Osteoblast (primary cell): ENCODE results near the gene AFAP1. TPM values are rescaled to one million over a fixed set of nuclear protein-coding genes. Genes with fewer than 3 reads are reported as not detected.

ENCODE experiments used
- DNase-seq: peaks from one replicate; pipeline ENCODE4 v3.0.0; 2011; ENCODE audit warnings: low spot score, mixed read lengths; ENCODE audit not compliant: insufficient read length; ENCODE audit errors: missing footprints
- H2AFZ ChIP-seq: 2 replicates; pipeline ENCODE4 v1.6.0; 2011; ENCODE audit warnings: mild to moderate bottlenecking, low read length
- H3K27ac ChIP-seq: 2 replicates; pipeline ENCODE4 v1.5.1; 2011; ENCODE audit warnings: mild to moderate bottlenecking, low read depth, low read length, moderate library complexity
- H3K27me3 ChIP-seq: 2 replicates; pipeline ENCODE4 v1.6.0; 2012; ENCODE audit warnings: mild to moderate bottlenecking, control low read depth, inconsistent platforms, low read length, moderate library complexity; ENCODE audit not compliant: insufficient read depth
- H3K36me3 ChIP-seq: 2 replicates; pipeline ENCODE4 v1.5.1; 2011; ENCODE audit warnings: mild to moderate bottlenecking, low read length, control low read depth, moderate library complexity; ENCODE audit not compliant: insufficient read depth
- H3K4me1 ChIP-seq: 2 replicates; pipeline ENCODE4 v1.5.1; 2011; ENCODE audit warnings: mild to moderate bottlenecking, low read length, control low read depth, moderate library complexity; ENCODE audit not compliant: insufficient read depth
- H3K4me2 ChIP-seq: 2 replicates; pipeline ENCODE4 v1.6.0; 2011; ENCODE audit warnings: mild to moderate bottlenecking, low read length; ENCODE audit not compliant: insufficient read depth
- H3K4me3 ChIP-seq: fragments of 200-600 bp; sonication (generic); 3 replicates; pipeline ENCODE4 v1.5.1; 2012; ENCODE audit warnings: mild to moderate bottlenecking, low read length, inconsistent platforms; ENCODE audit not compliant: insufficient read depth
- H3K79me2 ChIP-seq: 2 replicates; pipeline ENCODE4 v1.6.0; 2012; ENCODE audit warnings: mild to moderate bottlenecking, low read length, control low read depth, inconsistent platforms; ENCODE audit not compliant: insufficient read depth
- H3K9me3 ChIP-seq: 2 replicates; pipeline ENCODE4 v1.5.1; 2011; ENCODE audit warnings: low read depth, low read length, control low read depth
- H4K20me1 ChIP-seq: 2 replicates; pipeline ENCODE4 v1.6.0; 2012; ENCODE audit warnings: mild to moderate bottlenecking, low read length, control low read depth; ENCODE audit not compliant: insufficient read depth
- total RNA-seq: library from RNA; depleted of rRNA; stranded (reverse); fragments of >200 nt; gene quantifications from 2 replicates; pipeline ENCODE4 v1.2.3, GENCODE V29; 2012
- TF ChIP-seq, protein P1 (sequence below): IDR thresholded peaks from 2 replicates; pipeline ENCODE4 v1.5.1; 2011; ENCODE audit warnings: mild to moderate bottlenecking, low read depth, low read length, moderate library complexity; ENCODE audit errors: extremely low read depth

The AFAP1 gene
- total RNA-seq, 1 donor: 101 TPM

DNA sequence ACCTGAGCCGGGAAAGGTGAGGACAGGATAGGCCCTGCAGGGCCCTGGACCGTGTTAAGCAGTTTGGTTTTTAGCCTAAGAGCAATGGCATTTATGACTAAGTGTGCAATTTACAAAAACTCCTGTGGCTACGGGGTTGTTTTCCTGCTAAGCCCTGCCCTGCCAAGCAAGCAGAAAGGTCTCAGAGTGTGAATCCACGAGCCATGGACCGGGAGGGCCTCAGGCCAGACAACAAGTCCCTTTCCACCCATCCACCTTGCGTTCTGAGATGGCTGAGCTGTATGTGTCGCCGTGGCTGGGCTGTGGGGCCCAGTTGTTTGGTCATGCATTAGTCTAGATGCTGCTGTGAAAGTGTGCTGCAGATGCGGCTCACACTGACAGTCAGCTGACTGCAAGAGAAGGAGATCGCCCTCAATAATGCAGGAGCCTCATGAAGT, 33.9 kb upstream of the AFAP1 start:
- H2AFZ ChIP-seq: peak overlapping the region; percentile 53
- TF ChIP-seq, protein P1, sequence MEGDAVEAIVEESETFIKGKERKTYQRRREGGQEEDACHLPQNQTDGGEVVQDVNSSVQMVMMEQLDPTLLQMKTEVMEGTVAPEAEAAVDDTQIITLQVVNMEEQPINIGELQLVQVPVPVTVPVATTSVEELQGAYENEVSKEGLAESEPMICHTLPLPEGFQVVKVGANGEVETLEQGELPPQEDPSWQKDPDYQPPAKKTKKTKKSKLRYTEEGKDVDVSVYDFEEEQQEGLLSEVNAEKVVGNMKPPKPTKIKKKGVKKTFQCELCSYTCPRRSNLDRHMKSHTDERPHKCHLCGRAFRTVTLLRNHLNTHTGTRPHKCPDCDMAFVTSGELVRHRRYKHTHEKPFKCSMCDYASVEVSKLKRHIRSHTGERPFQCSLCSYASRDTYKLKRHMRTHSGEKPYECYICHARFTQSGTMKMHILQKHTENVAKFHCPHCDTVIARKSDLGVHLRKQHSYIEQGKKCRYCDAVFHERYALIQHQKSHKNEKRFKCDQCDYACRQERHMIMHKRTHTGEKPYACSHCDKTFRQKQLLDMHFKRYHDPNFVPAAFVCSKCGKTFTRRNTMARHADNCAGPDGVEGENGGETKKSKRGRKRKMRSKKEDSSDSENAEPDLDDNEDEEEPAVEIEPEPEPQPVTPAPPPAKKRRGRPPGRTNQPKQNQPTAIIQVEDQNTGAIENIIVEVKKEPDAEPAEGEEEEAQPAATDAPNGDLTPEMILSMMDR: no peak
- no peaks in the 10 kb centered on the region for H4K20me1 ChIP-seq
- H3K27ac ChIP-seq: peak overlapping the region; percentile 49
- H3K4me3 ChIP-seq: no peak overlapping the region
- DNase-seq: peak; percentile 93
- H3K4me2 ChIP-seq: peak overlapping the region; percentile 45
- H3K27me3 ChIP-seq: no peaks in the 10 kb centered on the region
- H3K9me3 ChIP-seq: no peaks in the 10 kb centered on the region
- no peaks in the 10 kb centered on the region for H3K36me3 ChIP-seq
- peaks cover 34% of the 10 kb centered on the region for H3K4me1 ChIP-seq
- peaks cover 6% of the 10 kb centered on the region for H3K79me2 ChIP-seq

DNA sequence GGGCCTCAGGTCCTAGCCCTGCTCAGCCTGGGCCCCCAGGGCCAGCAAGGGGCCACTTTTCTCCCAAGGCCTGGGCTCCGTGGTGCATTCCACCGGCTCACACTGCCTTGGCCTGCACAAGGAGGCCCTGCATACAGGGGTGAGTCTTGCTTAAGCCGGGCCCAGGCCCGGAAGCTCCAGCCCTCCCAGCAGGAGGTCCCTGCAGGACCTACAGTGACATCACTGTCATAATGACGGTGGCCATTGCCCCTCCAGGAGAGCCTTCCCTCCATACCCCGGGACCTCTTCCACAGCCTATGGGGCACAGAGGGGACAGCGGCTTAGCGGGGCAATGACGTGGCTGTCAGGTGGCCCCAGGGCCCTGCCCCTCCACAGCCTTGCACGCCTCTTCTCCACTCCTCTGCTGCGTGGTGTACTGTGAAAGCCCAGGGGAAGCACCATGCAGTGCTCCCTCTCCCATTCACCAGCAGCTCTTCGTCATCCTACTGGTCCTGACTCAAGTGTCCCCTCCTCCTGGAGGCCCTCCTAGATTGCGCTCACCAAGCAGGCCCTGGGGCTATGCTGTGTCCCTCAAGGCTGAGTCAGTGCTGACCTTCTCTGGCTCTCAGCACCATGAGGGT, 32.3 kb upstream of the AFAP1 start:
- Histone ChIP-seq H3K4me3 (no peak overlapping the region), H3K27ac (peak overlapping the region; percentile 48), H3K79me2 (peaks cover 6% of the 10 kb centered on the region), H2AFZ (no peak overlapping the region), H3K36me3 (no peaks in the 10 kb centered on the region), H3K27me3 (no peaks in the 10 kb centered on the region), H4K20me1 (no peaks in the 10 kb centered on the region), H3K4me1 (peaks cover 35% of the 10 kb centered on the region), H3K4me2 (no peak overlapping the region), H3K9me3 (no peaks in the 10 kb centered on the region)
- DNase-seq: peak; percentile 31
- TF ChIP-seq, protein P1: no peak

DNA sequence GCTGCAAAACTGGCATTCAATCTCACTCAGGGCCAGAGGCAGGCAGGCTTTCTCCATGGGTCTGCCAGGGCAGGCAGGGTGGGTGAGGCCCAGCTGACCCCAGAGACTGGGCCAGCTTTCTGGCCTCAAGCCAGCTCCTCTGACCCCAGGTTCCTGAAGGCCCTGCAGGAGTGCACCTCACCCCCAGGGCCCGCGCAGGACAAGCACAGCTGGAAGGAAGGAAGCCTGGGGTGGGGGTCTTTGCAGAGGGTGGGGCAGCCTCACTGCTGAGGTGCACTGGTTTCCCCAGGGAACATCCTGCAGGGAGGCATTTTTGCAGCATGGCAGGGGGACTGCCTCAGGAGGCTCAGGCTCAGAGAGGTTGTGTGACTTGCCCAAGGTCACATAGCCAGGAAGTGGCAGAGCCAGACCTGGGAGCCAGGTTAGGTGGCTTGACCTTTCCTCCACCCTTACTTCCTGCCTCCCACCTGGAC, 31.5 kb upstream of the AFAP1 start:
- no peak overlapping the region for H2AFZ ChIP-seq
- no peaks in the 10 kb centered on the region for H3K9me3 ChIP-seq
- peaks cover 35% of the 10 kb centered on the region for H3K4me1 ChIP-seq
- H3K27me3 ChIP-seq: no peaks in the 10 kb centered on the region
- DNase-seq: peak; percentile 52
- no peaks in the 10 kb centered on the region for H4K20me1 ChIP-seq
- H3K36me3 ChIP-seq: no peaks in the 10 kb centered on the region
- TF ChIP-seq, protein P1: no peak
- H3K4me3 ChIP-seq: peak overlapping the region; percentile 13
- H3K4me2 ChIP-seq: peak overlapping the region; percentile 69
- H3K79me2 ChIP-seq: peaks cover 6% of the 10 kb centered on the region
- H3K27ac ChIP-seq: peak overlapping the region; percentile 98

GRCh38 chr4:7970361-7970946, 30.8 kb upstream of the AFAP1 start:
- Histone ChIP-seq H3K4me3 (peak overlapping the region; percentile 54), H3K27ac (peak overlapping the region; percentile 98), H2AFZ (peak overlapping the region; percentile 56)

More at GRCh38 chr4:7970361-7970946, 30.8 kb upstream of the AFAP1 start:
- Histone ChIP-seq H3K79me2 (peaks cover 6% of the 10 kb centered on the region), H3K36me3 (no peaks in the 10 kb centered on the region), H3K4me2 (peak overlapping the region; percentile 69), H3K27me3 (no peaks in the 10 kb centered on the region), H4K20me1 (no peaks in the 10 kb centered on the region), H3K4me1 (peaks cover 35% of the 10 kb centered on the region), H3K9me3 (no peaks in the 10 kb centered on the region)
- DNase-seq: peak; percentile 63
- TF ChIP-seq, protein P1: no peak
